ENCODE results near the gene ALDH18A1.

ALDH18A1 gene

DNA sequence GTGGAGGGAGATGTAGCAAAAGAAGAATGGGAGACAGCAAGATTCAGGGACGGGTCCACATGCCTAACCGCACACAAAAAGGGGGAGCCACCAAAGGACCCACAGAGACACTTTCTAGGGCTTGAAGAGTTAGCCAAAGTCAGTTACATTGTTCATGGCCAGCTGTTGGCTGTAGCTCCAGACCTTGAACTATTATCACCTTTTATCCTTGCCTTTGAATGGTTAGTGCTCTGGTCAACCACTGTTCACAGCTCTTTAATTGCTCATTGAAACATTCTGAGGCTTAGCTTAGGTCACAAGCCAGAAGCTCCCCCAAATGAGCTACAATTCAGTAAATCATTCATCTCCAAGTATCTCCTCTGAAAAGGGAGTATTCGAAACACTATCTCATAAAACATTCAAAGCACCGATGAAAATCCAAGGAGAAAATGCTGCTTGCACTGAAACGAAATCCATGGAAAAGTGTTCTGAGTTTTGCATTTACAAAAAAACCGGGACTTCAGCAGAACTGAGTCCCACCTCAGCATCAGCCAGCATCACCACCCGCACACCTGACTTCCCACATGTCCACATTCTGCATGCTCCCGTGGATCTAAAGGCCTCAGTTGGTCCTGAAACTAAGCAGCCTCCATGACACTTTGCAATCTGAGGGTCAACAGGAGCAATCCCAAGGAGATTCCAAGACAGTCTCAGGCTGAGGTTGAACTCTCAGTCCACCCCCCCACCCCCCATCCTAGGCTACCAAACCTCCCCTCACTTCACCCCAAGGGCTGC is 99.3 kb downstream of the ALDH18A1 start:
- no peak for DNase-seq (ENCODE audit: low read depth in 2 of 2)
